HG02759 (cell line): ENCODE data around the gene P2RY14.
"Not testable (repeated sequence)": the region's sequence is repeated elsewhere in the genome, so short reads cannot be mapped to it uniquely, and the experiment has no call there.

ENCODE experiments used
- ATAC-seq: cut with Tn5 transposase; IDR thresholded peaks from one replicate; pipeline ENCODE4 v1.9.1; 2021; ENCODE audit warnings: mild to moderate bottlenecking, moderate library complexity; ENCODE audit not compliant: unreplicated experiment

P2RY14 gene

GRCh38 chr3:151265166-151265565, 13.2 kb downstream of the P2RY14 start:
- ATAC-seq, result no peak

GRCh38 chr3:151264605-151265004, 13.7 kb downstream of the P2RY14 start:
- ATAC-seq, result no peak

- ATAC-seq, result no peak
Observed at GRCh38 chr3:151262871-151263525, 15.3 kb downstream of the P2RY14 start.

GRCh38 chr3:151259664-151260063, 18.7 kb downstream of the P2RY14 start:
- no peak for ATAC-seq

- ATAC-seq, result no peak
Observed at GRCh38 chr3:151256749-151257148, 21.6 kb downstream of the P2RY14 start.

GRCh38 chr3:151248772-151249337, 29.5 kb downstream of the P2RY14 start:
- no peak for ATAC-seq

GRCh38 chr3:151242006-151242405, 36.3 kb downstream of the P2RY14 start:
- ATAC-seq, result not testable (repeated sequence)

GRCh38 chr3:151236736-151237135, 41.6 kb downstream of the P2RY14 start:
- ATAC-seq, result no peak

GRCh38 chr3:151236316-151236715, 42.0 kb downstream of the P2RY14 start:
- no peak for ATAC-seq

- ATAC-seq, result no peak
Observed at GRCh38 chr3:151234825-151235224, 43.5 kb downstream of the P2RY14 start.

- no peak for ATAC-seq
Observed at GRCh38 chr3:151232991-151233390, 45.4 kb downstream of the P2RY14 start.

GRCh38 chr3:151232403-151232802, 45.9 kb downstream of the P2RY14 start:
- not testable (repeated sequence) for ATAC-seq

- peak; percentile 46 for ATAC-seq
Observed at GRCh38 chr3:151230646-151231045, 47.7 kb downstream of the P2RY14 start.

GRCh38 chr3:151228666-151229040, 49.7 kb downstream of the P2RY14 start:
- no peak for ATAC-seq

GRCh38 chr3:151227807-151228665, 50.3 kb downstream of the P2RY14 start:
- ATAC-seq, result peak; percentile 92

GRCh38 chr3:151227266-151227806, 51.0 kb downstream of the P2RY14 start:
- ATAC-seq, result peak; percentile 43

- no peak for ATAC-seq
Observed at GRCh38 chr3:151226825-151227224, 51.5 kb downstream of the P2RY14 start.

GRCh38 chr3:151226088-151226563, 52.2 kb downstream of the P2RY14 start:
- ATAC-seq, result no peak

GRCh38 chr3:151225040-151225975, 53.0 kb downstream of the P2RY14 start:
- ATAC-seq, result no peak

GRCh38 chr3:151224268-151224866, 54.0 kb downstream of the P2RY14 start:
- ATAC-seq, result no peak
